ENCODE data around the gene LETM1.

GRCh38 chr4:1821679-1822567, 34.0 kb downstream of the LETM1 start:
- TF ChIP-seq JUNB (IDR thresholded peaks at IDR 0.05; ENCODE audit: unreplicated experiment) (no peak), CTCF (conservative IDR thresholded peaks at IDR 0.05; ENCODE audit: low read depth in 2 of 2) (no peak), CREB1 (CRISPR knock-in tag; IDR thresholded peaks at IDR 0.05; ENCODE audit: low read depth) (no peak), EZH2phosphoT487 (IDR thresholded peaks at IDR 0.05; ENCODE audit: unreplicated experiment) (no peak), EZH2 (IDR thresholded peaks at IDR 0.05; ENCODE audit: low read depth, unreplicated experiment) (no peak), NANOG (IDR thresholded peaks at IDR 0.05; ENCODE audit: borderline replicate concordance) (no peak), POLR2AphosphoS5 (IDR thresholded peaks at IDR 0.05; ENCODE audit: low read depth) (no peak), REST (IDR thresholded peaks at IDR 0.05; ENCODE audit: unreplicated experiment) (no peak), ETS1 (IDR thresholded peaks at IDR 0.05) (no peak), ZNF331 (CRISPR knock-in tag; IDR thresholded peaks at IDR 0.05; ENCODE audit: low read depth) (no peak), ZNF114 (CRISPR knock-in tag; IDR thresholded peaks at IDR 0.05) (no peak)

All from GM23338 (cell line).